Spleen (tissue), 7 donors: ENCODE measurements around the gene RNF114.

Experiments used
- POLR2A ChIP-seq, 3 donors: fragments of 450-650 bp; IDR thresholded peaks; one replicate each; pipeline ENCODE4 v1.5.1; 2017; ENCODE audit warnings: antibody characterized with exemption in 3 of 3, mild to moderate bottlenecking in 1 of 3
- TF ChIP-seq, protein P1 (sequence below), 11 experiments: fragments of 200-600 bp in 7 of 11; fragments of 450-650 bp in 4 of 11; sonication (generic) in 4 of 11; IDR thresholded peaks in 8 of 11; conservative IDR thresholded peaks in 3 of 11; 1 replicate in 7 of 11; 2 replicates in 4 of 11; pipeline versions ENCODE4 v1.4.0 to v1.8.0; 2016 to 2021; ENCODE audit warnings: antibody characterized with exemption in 11 of 11, inconsistent platforms in 4 of 11, mild to moderate bottlenecking in 1 of 11
- donor health status: DM: no; HTN: no; CAD: no; lungs with moderate emphysema.
- donor health status: DM: no; HTN: no; CAD: no.
- donor health status: DM: no; HTN: no; CAD: no.

DNA sequence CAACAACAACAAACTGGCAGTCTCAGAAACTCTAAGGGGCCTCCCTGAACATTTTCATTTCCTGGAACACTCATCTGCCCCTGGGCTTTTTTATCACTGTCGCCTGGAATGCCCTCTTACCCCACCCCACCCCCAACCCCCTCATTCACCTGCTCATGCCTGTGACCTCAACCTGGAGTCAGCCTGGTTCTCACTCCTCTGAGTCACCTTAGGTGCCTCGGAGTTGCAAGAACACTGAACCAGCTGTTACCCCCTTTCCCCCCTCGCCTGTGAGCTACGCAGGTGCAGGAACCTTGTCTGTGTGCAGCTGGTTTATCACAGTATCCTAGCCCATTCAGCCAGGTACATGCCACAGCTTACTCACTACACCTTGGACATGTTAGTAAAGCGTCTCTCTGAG lies 33.7 kb downstream of the RNF114 start:
- TF ChIP-seq, protein P1, sequence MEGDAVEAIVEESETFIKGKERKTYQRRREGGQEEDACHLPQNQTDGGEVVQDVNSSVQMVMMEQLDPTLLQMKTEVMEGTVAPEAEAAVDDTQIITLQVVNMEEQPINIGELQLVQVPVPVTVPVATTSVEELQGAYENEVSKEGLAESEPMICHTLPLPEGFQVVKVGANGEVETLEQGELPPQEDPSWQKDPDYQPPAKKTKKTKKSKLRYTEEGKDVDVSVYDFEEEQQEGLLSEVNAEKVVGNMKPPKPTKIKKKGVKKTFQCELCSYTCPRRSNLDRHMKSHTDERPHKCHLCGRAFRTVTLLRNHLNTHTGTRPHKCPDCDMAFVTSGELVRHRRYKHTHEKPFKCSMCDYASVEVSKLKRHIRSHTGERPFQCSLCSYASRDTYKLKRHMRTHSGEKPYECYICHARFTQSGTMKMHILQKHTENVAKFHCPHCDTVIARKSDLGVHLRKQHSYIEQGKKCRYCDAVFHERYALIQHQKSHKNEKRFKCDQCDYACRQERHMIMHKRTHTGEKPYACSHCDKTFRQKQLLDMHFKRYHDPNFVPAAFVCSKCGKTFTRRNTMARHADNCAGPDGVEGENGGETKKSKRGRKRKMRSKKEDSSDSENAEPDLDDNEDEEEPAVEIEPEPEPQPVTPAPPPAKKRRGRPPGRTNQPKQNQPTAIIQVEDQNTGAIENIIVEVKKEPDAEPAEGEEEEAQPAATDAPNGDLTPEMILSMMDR (IDR thresholded peaks at IDR 0.05 in 8 of 11, conservative IDR thresholded peaks at IDR 0.05 in 3 of 11), result no peak
- TF ChIP-seq POLR2A (IDR thresholded peaks at IDR 0.05), result no peak
